KG1 (cell line): ENCODE measurements around the gene GNA12.
"Not testable (repeated sequence)": the region's sequence is repeated elsewhere in the genome, so short reads cannot be mapped to it uniquely, and the experiment has no call there.

Experiments used
- DNase-seq: peaks from one replicate; lab custom pipeline; 2025; lab: John Stamatoyannopoulos, UW

The GNA12 gene

GRCh38 chr7:2751086-2751485, 93.0 kb downstream of the GNA12 start:
- no peak for DNase-seq

GRCh38 chr7:2750004-2750407, 94.1 kb downstream of the GNA12 start:
- DNase-seq: no peak

DNA sequence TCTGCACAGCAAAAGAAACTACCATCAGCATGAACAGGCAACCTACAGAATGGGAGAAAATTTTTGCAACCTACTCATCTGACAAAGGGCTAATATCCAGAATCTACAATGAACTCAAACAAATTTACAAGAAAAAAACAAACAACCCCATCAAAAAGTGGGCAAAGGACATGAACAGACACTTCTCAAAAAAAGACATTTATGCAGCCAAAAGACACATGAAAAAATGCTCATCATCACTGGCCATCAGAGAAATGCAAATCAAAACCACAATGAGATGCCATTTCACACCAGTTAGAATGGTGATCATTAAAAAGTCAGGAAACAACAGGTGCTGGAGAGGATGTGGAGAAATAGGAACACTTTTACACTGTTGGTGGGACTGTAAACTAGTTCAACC, 95.4 kb downstream of the GNA12 start:
- DNase-seq: not testable (repeated sequence)

DNA sequence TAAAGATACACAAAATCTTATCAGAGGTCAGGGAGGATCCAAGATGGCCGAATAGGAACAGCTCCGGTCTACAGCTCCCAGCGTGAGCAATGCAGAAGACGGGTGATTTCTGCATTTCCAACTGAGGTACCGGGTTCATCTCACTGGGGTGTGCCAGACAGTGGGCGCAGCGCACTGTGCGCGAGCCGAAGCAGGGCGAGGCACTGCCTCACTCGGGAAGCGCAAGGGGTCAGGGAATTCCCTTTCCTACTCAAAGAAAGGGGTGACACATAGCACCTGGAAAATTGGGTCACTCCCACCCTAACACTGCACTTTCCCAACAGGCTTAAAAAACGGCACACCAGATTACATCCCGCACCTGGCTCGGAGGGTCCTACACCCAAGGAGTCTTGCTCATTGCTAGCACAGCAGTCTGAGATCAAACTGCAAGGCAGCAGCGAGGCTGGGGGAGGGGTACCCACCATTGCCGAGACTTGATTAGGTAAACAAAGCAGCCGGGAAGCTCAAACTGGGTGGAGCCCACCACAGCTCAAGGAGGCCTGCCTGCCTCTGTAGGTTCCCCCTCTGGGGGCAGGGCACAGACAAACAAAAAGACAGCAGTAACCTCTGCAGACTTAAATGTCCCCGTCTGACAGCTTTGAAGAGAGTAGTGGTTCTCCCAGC, 100.5 kb downstream of the GNA12 start:
- DNase-seq: not testable (repeated sequence)

- DNase-seq: no peak
Measured at GRCh38 chr7:2738766-2739549, 105.2 kb downstream of the GNA12 start.

GRCh38 chr7:2737771-2738540, 106.2 kb downstream of the GNA12 start:
- DNase-seq: peak; percentile 36

GRCh38 chr7:2737005-2737743, 106.9 kb downstream of the GNA12 start:
- DNase-seq: not testable (repeated sequence)

DNA sequence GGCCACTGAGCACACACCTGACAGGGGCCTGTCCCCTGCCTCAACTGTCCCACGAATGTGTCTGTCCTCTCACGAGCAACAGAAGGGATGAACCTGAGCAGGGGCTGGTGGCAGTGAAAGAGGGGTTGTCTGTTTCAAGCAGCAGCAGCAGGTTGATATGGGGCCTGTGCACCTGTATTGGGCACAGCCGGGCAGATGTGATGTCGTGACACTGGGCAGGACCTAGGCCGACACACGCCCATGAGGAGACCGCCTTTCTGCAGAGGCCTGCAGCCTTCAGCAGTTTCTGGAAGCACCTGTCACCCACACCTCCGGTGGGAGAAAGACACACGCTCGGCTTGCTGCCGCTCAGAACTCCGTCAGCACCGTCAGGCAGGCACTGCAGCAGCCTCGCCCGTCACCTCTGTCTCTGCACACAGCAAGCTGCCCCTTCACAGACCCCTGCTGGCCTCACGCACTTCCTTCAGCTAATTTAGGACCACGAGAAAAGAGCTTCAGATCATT, 107.6 kb downstream of the GNA12 start:
- DNase-seq: no peak

DNA sequence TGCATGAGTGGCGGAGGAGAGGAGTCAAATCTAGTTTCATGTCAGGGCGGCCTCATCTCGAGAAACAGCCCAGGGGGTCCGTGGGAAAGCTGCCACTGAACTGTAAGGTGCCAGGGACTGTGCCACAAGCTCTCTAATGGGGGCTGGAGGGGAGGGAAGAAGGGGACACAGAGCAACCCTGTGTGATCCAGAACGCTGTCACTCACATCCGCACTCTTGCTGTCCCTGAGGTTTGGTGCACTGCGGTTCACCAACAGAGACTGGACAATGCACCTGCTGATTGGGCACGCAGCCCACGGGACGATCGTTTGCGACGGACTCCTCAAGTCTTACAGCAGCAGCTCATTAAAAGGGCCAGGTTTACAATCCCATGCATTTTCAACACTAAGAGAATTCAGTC, 108.4 kb downstream of the GNA12 start:
- no peak for DNase-seq

DNA sequence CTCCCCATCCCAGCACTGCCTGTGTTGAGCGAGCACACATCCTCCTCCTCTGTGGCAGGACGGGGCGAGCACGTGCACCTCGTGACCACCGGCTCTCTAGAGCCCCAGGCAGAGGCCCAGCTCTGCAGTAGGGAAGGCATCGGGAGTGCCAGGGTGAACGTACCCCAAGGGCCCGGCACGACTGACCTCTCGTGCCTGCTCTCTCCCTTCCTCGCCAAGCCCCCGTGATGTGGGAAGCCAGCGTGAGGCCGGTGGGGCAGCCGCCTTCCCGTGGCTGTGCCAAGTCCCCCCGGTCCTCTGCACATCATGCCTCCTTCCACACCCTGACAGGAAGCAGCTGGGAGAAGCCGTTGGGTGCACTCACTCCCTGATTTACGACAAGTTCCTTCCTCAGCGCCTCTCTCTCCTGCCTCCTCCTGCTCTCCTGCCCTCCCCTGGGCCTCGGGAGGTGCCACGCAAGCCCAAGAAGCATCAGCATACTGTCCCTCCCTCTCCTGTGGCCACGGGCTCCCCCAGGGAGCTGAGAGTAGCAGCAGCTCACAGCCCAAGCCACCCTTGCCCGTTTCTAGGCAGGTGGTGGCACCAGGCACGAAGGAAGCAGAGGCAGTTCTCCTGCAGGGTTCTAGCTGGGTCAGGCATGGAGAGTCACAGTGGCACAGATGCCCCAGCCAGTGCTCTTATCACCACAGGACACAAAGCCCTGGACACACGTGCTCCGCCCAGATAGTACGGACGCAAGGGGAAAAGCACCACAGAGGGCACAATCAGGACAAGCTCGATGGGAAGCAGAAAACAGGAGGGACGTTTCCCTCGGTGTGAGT, 109.1 kb downstream of the GNA12 start:
- peak; percentile 93 for DNase-seq

GRCh38 chr7:2734084-2734686, 109.9 kb downstream of the GNA12 start:
- DNase-seq: no peak

DNA sequence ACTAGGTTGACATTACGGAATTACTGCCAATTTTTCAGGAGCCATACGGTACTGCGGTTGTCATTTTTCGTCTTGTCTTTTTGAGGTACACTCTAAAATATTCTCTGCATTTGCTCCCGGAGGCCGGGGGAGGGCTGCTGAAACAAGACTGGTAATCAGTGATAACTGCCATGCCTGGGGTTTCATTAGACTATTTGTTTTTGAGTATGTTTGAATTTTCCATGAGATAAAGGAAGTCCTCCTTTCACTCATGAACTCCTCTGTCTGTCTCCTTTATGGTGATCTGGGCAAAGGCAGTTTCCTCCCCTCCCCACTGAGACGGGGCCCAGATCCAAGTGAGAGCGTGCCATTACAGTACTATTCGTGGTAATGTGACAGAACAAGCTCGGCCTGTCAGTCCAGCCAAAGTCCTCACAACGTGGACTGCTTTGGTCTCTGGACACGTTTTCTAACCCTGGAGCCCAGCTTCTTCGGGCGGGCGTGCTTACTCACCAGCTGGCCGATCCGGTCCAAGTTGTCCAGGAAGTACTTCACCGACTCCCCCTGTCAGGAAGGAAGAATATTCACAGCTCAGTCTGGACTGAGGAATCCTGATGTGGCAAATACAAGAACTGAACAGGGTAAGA, 111.0 kb downstream of the GNA12 start:
- no peak for DNase-seq

GRCh38 chr7:2732388-2732787, 111.7 kb downstream of the GNA12 start:
- DNase-seq: no peak

- DNase-seq: no peak
Measured at GRCh38 chr7:2730846-2731770, 113.0 kb downstream of the GNA12 start.

DNA sequence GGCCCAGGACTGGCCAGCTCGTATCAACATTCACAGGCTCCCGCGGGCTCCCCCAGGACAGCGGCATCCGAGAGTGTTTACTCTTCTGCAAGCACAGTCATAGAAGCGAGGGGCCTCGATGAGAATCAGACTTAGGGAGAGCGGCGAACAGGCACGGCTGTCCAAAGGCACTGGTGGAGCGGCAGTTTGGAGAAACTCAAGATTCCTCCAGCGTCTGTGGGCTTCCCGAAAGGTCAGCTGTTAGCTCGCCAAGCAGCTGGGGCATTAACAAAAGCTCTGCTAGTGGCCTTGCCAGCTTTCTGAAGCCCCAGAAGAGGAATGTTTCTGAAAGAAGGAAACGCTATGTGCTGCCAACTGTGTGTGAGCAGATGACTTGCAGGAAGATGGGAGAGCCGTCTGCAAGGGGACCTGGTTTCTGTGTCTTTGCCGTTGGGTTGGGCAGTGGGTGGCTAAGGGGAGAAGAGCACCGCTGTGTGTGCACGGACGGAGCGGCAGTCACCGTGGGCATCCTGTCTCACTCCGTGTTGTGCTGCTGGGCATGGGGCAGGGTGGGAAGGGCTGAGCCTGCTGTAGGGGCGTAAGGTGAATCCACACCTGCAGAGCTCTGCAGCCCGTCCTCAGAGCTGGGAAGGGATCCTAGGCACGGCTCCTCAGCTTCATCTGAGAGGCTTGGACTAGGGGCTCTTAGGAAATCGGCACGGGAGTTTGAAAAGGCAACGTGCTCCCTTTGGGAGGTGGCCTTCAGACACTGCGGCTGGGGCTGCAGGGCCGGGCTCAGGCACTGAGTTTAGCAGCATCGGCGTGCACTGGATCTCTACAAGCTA, 114.0 kb downstream of the GNA12 start:
- DNase-seq: no peak

GRCh38 chr7:2729031-2729892, 114.8 kb downstream of the GNA12 start:
- no peak for DNase-seq
